Myocyte (in vitro differentiated cells): Measurements from ENCODE around the gene ADAMTSL4. TPM values are rescaled to one million over a fixed set of nuclear protein-coding genes. Genes with fewer than 3 reads are reported as not detected.
"Not testable (repeated sequence)": the region's sequence is repeated elsewhere in the genome, so short reads cannot be mapped to it uniquely, and the experiment has no call there.

Experiments used
- DNase-seq: peaks from one replicate; pipeline ENCODE4 v3.0.0-alpha.2; 2012; ENCODE audit warnings: low read depth
- total RNA-seq: library from RNA; depleted of rRNA; stranded (reverse); fragments of >200 nt; gene quantifications from 2 replicates; pipeline ENCODE4 v1.2.3, GENCODE V29; 2014

The ADAMTSL4 gene
- total RNA-seq, 1 donor from 2014 or later = 10.9 TPM

GRCh38 chr1:150566589-150567340 is 17.6 kb downstream of the ADAMTSL4 start:
- no peak for DNase-seq

GRCh38 chr1:150567341-150567716 is 18.1 kb downstream of the ADAMTSL4 start:
- DNase-seq = no peak

GRCh38 chr1:150567717-150568593 is 18.7 kb downstream of the ADAMTSL4 start:
- peak; percentile 95 for DNase-seq

- DNase-seq = no peak
These were observed 19.4 kb downstream of the ADAMTSL4 start for GRCh38 chr1:150568594-150568966.

- peak; percentile 19 for DNase-seq
These were observed 23.9 kb downstream of the ADAMTSL4 start for GRCh38 chr1:150572918-150573647.

- not testable (repeated sequence) for DNase-seq
These were observed 24.5 kb downstream of the ADAMTSL4 start for GRCh38 chr1:150573648-150574071.

GRCh38 chr1:150574260-150575071 is 25.3 kb downstream of the ADAMTSL4 start:
- peak; percentile 36 for DNase-seq

- peak; percentile 75 for DNase-seq
These were observed 25.9 kb downstream of the ADAMTSL4 start for GRCh38 chr1:150575072-150575489.

GRCh38 chr1:150575518-150576366 is 26.5 kb downstream of the ADAMTSL4 start:
- DNase-seq = peak; percentile 64

GRCh38 chr1:150576367-150576711 is 27.1 kb downstream of the ADAMTSL4 start:
- peak; percentile 11 for DNase-seq

- DNase-seq = peak; percentile 40
These were observed 27.8 kb downstream of the ADAMTSL4 start for GRCh38 chr1:150576794-150577556.

GRCh38 chr1:150577557-150578271 is 28.5 kb downstream of the ADAMTSL4 start:
- peak; percentile 53 for DNase-seq

GRCh38 chr1:150578272-150579109 is 29.3 kb downstream of the ADAMTSL4 start:
- peak; percentile 81 for DNase-seq

- peak; percentile 96 for DNase-seq
These were observed 30.1 kb downstream of the ADAMTSL4 start, which contains the start of gene MCL1 for GRCh38 chr1:150579110-150579944. TSS of gene MCL1 (minus strand) at chr1:150579610. CDS start at chr1:150579530, 80 bp downstream.

GRCh38 chr1:150579945-150580642 is 30.9 kb downstream of the ADAMTSL4 start:
- no peak for DNase-seq

GRCh38 chr1:150580966-150581365 is 31.8 kb downstream of the ADAMTSL4 start:
- DNase-seq = not testable (repeated sequence)
